LNCaP clone FGC (cell line): ENCODE measurements around the gene PDIA2.
"Not testable (repeated sequence)": the region's sequence is repeated elsewhere in the genome, so short reads cannot be mapped to it uniquely, and the experiment has no call there.

Source experiments
- DNase-seq: peaks from one replicate; pipeline ENCODE4 v3.0.0-alpha.2; 2011; ENCODE audit warnings: low read depth
- H3K4me3 ChIP-seq: 2 replicates; pipeline ENCODE4 v1.5.1; 2011; ENCODE audit warnings: mild to moderate bottlenecking, low read depth, low read length, control low read depth
- TF ChIP-seq, protein P1 (sequence below): IDR thresholded peaks from 2 replicates; pipeline ENCODE4 v1.5.1; 2012; ENCODE audit warnings: mild to moderate bottlenecking; ENCODE audit not compliant: control insufficient read depth, insufficient read depth; ENCODE audit errors: extremely low read depth

PDIA2 gene

DNA sequence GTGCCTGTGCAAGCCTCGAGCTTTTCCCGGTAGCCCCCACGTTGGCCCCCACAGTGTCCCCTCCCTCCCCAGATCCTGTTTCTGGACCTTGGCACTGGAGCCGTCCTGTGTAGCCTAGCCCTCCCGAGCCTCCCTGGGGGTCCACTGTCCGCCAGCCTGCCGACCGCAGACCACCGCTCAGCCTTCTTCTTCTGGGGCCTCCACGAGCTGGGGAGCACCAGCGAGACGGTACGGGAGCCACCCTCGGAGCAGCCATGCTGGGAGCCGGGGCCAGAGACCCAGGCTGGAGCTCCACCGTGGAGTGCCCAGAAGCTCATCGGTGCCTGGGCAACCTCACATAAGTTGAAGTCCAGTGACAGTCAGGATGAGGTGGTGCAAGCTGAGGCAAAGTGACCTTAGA is 19.0 kb upstream of the PDIA2 start:
- TF ChIP-seq, protein P1, sequence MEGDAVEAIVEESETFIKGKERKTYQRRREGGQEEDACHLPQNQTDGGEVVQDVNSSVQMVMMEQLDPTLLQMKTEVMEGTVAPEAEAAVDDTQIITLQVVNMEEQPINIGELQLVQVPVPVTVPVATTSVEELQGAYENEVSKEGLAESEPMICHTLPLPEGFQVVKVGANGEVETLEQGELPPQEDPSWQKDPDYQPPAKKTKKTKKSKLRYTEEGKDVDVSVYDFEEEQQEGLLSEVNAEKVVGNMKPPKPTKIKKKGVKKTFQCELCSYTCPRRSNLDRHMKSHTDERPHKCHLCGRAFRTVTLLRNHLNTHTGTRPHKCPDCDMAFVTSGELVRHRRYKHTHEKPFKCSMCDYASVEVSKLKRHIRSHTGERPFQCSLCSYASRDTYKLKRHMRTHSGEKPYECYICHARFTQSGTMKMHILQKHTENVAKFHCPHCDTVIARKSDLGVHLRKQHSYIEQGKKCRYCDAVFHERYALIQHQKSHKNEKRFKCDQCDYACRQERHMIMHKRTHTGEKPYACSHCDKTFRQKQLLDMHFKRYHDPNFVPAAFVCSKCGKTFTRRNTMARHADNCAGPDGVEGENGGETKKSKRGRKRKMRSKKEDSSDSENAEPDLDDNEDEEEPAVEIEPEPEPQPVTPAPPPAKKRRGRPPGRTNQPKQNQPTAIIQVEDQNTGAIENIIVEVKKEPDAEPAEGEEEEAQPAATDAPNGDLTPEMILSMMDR = no peak
- no peak overlapping the region for H3K4me3 ChIP-seq
- no peak for DNase-seq

DNA sequence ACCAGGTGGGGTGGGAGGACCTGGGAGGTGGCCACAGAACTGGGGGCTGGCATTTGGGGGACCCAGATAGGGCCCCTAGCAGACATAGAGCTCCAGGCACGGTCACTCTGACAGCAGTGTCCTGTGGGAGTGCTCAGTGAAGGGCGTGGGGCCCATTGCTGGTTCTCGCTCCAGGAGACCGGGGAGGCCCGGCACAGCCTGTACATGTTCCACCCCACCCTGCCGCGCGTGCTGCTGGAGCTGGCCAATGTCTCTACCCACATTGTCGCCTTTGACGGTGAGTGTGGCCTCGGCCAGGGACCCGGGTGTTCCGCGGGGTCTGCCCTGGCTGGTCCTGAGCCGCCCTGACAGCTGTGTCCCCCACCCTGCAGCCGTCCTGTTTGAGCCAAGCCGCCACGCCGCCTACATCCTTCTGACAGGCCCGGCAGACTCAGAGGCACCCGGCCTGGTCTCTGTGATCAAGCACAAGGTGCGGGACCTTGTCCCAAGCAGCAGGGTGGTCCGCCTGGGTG is 18.5 kb upstream of the PDIA2 start:
- TF ChIP-seq, protein P1 = no peak
- DNase-seq = no peak
- no peak overlapping the region for H3K4me3 ChIP-seq

DNA sequence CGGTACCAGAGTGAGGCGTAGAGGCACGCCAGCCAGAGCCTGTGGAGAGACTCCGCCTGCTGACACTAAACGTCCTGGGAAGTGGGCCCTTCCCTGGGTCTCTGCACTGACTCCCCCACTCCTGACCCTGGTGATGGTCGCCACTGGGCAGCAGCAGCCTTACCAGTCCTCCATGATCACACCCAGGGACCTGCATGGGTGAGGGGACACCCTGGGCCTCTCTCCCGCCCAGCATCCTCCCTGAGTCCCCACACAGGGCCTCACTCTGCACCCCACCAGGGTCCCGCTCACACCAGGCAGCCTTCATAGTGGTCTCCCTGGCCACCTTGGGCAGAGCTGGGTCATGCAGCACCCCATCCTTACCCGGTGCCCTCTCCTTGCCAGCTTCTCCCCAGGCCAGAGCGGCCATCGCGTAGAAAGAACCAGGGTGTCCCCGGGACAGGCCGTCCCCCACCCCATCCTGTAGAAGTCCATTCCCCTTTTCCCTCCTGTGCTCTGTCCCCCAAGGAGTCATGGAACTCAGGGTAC is 17.9 kb upstream of the PDIA2 start:
- H3K4me3 ChIP-seq = no peak overlapping the region
- TF ChIP-seq, protein P1 = no peak
- DNase-seq = no peak

DNA sequence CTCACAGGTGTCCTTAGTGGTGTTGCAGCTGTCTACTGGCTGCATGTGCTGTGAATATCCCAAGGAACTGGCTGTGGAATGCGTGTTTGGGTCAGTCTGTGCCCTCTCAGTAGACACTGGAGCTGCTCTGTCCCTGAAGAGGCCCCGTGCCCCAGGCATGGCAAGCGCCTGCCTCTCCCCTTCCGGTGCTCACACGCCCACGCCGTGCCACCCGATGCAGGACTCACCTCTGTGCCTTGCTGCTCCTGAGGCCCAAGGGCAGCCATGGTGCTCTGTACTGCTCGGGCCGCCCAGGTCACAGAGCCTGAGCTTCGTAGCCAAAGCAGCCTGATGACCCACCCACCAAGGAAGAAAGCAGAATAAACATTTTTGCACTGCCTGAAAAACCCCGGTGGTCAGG is 17.3 kb upstream of the PDIA2 start:
- TF ChIP-seq, protein P1 = no peak
- no peak for DNase-seq

DNA sequence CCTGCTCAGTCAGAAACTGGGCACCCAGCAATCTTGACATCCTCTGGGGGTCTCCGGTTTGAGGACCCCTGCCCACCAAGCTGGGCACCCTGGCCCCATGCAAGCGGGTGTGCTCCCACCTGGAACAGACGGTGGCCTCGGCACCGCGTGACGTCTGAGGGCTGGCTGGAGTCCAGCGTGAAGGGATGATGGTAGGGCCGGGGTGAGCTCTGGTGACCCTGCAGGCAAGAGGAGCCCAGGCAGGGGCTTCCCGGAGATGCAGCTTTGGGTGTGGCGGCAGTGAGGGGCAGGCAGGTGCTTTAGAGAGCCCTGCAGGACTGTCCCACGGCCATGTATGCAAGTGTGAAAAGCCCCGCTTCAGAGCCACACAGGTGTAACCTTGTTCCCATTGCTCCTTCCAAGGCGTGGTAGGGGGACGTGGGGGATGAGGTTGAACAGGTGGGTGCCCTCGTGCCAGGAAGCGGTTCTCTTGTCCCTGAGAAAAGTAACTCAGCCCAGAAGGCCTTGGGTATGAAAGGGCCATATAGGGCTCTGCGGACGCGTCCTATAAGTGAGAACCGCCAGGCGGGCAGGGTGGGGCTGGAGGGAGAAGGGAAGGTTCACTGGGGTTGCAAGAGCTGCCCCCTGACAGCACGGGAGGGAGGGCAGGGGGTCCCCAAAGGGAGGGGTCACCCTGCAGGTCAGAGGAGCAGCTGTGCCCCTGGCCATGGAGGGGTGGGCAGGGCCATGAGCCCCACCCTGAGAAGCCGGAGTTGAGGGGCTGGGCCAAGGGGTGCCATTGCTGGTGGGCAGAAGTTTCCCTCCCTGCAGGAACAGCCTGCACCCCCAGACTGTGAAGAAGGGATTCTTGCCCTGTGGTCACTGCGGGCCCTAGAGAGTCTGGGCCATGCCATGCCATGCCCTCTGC is 16.5 kb upstream of the PDIA2 start:
- H3K4me3 ChIP-seq = no peak overlapping the region
- TF ChIP-seq, protein P1 = no peak

More for the DNA sequence above, 17.3 kb upstream of the PDIA2 start:
- no peak overlapping the region for H3K4me3 ChIP-seq

DNA sequence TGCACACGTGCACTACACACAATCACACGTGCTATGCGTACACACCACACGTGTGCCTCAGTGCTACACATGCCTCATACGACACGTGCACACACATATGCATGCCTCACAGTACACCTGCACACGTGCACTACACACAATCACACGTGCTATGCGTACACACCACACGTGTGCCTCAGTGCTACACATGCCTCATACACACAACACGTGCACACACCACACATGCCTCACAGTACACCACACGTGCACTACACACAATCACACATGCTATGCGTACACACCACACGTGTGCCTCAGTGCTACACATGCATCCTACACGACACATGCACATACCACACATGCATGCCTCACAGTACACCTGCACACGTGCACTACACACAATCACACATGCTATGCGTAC is 15.4 kb upstream of the PDIA2 start:
- not testable (repeated sequence) for H3K4me3 ChIP-seq, DNase-seq

More for the DNA sequence above, 16.5 kb upstream of the PDIA2 start:
- DNase-seq = no peak
